ENCODE results near the gene EDARADD.

EDARADD gene

DNA sequence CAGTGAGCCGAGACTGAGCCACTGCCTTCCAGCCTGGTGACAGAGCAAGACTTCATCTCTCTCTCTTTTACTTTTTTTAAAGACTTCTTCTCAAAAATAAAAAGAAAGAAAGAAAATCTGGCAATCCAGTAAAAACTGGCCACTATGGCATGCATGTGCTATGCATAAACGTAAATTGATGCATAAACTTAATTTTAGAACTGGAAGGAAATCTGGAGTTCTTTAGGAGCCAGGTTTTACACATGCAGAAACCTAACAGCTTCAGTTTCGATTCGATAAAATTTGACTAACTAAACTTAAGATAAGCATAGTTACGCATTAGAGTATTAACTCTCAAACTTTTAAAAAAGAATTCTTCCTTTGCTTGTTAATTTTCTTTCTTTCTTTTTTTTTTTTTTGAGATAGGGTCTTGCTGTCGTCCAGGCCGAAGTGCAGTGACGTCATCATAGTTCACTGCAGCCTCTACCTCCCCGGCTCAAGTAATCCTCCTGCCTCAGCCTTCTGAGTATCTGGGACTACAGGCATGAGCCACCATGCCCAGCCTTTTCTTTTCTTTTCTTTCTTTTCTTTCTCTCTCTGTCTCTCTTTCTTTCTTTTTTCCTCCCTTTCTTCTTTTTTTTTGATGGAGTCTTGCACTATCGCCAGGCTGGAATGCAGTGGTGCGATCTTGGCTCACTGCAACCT lies 117.8 kb downstream of the EDARADD start:
- TF ChIP-seq, protein P1, sequence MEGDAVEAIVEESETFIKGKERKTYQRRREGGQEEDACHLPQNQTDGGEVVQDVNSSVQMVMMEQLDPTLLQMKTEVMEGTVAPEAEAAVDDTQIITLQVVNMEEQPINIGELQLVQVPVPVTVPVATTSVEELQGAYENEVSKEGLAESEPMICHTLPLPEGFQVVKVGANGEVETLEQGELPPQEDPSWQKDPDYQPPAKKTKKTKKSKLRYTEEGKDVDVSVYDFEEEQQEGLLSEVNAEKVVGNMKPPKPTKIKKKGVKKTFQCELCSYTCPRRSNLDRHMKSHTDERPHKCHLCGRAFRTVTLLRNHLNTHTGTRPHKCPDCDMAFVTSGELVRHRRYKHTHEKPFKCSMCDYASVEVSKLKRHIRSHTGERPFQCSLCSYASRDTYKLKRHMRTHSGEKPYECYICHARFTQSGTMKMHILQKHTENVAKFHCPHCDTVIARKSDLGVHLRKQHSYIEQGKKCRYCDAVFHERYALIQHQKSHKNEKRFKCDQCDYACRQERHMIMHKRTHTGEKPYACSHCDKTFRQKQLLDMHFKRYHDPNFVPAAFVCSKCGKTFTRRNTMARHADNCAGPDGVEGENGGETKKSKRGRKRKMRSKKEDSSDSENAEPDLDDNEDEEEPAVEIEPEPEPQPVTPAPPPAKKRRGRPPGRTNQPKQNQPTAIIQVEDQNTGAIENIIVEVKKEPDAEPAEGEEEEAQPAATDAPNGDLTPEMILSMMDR (conservative IDR thresholded peaks at IDR 0.05) = no peak
- TF ChIP-seq ZFX (IDR thresholded peaks at IDR 0.05) = no peak
- peak overlapping the region; percentile 2; the same call in 1 of the 2 replicates for H3K27ac ChIP-seq

DNA sequence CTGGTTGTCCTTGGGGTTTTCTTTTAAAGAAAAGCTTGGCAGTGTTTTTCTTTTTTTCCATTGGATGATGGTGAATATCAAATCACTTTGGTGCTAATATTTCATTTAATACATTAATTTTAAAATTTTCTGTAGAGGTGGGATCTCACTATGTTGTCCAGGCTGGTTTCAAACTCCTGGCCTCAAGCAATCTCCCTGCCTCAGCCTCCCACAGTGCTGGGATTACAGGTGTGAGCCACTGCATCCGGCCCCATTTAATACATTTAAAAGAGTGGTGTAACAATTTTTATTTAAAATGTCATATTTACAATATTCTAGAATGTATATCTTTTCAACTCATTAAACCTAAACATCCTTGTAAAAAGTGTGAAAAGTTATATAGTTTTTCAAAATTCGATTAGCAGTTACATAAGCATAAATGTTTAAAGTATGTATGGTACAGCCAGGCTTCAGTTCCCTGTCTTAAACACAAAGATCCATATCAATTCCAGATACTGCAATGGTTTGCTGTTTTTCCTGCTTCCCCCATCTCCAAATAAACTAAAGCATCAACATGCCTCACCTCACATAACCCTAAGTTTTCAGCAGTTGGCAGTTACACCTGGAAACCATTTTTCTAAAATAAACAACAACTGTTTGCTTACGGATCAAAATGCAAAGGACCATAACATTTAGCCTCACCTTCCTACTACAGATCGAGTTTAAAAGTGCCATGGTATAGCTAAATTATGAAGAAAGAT lies 120.8 kb downstream of the EDARADD start:
- H3K27ac ChIP-seq = peak overlapping the region; percentile 92; the same call in 1 of the 2 replicates
- TF ChIP-seq, protein P1 (conservative IDR thresholded peaks at IDR 0.05) = no peak
- no peak for TF ChIP-seq ZFX (IDR thresholded peaks at IDR 0.05)

DNA sequence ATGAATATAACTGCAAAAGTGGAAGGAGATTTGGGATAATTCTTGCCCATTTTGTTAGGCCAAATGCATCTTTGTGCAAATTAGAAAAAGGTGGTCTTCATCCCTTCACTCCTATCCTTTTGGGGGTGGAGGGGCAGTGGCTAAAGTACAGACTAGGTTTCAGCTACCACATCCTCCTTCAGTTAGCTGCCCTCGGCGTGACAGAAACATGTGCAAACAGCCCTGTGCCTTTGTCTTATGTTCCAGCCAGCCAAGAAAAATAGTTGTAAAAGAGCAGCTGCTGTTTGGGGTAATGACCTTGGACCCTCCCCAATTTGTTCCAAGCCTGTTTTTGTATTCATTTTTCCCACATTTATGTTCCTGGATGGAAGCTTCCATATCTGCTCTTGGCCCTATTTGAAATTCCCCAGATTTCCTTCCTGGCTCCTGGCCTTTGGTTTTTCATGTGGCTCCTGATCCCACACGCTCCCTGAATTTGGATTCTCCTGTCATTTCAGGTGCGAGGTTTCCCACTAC lies 121.4 kb downstream of the EDARADD start:
- TF ChIP-seq ZFX (IDR thresholded peaks at IDR 0.05) = no peak
- TF ChIP-seq, protein P1 (conservative IDR thresholded peaks at IDR 0.05) = no peak

DNA sequence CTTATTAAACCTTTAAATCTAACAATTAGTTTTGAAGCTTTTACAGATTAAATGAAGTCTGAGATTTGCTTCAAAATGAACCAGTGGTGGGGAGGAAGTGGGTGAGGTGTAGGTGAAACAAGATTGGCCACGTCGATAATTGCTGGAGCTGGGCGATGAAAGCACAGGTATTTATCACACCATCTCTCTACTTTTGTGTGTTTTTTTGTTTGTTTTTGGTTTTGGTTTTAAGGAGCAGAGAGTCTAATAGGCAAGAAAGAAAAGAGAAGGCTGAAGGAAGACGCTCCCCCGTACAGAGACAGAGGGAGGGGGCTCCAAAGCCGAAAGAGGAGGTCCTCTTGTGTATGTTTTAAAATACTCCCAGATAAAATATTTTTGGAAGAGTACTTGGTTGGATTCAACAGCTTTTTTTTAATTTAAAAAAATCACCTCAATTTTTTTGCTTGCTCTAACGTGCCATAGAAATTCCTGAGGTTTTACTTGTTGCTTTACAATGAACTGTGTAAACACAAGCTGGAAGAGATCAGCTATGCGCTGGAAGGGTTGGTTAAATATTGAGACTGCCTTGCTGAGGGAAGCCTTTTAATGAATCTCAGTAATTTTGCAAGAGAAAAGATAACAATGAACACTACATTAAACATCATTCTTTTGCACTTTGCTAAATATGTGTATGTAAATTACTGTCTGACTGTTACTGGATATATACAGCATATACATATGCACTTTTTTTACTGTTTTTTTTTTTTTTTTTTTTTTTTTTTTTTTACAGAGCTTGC lies 123.0 kb downstream of the EDARADD start:
- TF ChIP-seq, protein P1 (conservative IDR thresholded peaks at IDR 0.05) = no peak
- no peak for TF ChIP-seq ZFX (IDR thresholded peaks at IDR 0.05)
- peak overlapping the region; percentile 92 for H3K27ac ChIP-seq

More for the DNA sequence above, 121.4 kb downstream of the EDARADD start:
- peak overlapping the region; percentile 92 for H3K27ac ChIP-seq

DNA sequence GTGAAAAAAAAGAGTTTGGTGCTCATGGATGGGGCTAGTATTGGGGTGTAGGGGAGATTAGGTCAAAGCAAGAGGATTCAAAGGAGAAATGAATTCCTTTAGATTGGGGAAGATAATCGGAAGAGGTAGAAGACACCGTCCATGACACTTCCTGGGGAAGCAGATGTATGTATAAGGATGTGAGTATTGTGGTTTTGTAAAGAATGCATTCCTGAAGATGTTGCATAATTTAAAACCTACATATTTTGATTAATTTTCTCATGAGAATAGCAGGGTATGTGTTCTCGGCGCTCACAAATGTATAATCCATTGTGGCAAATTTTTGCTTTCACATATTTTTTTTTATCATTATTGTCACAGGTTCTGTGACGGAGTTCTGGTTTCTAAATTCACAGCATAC lies 124.2 kb downstream of the EDARADD start:
- no peak for TF ChIP-seq ZFX (IDR thresholded peaks at IDR 0.05)
- TF ChIP-seq, protein P1 (conservative IDR thresholded peaks at IDR 0.05) = no peak
- no peak overlapping the region for H3K27ac ChIP-seq

DNA sequence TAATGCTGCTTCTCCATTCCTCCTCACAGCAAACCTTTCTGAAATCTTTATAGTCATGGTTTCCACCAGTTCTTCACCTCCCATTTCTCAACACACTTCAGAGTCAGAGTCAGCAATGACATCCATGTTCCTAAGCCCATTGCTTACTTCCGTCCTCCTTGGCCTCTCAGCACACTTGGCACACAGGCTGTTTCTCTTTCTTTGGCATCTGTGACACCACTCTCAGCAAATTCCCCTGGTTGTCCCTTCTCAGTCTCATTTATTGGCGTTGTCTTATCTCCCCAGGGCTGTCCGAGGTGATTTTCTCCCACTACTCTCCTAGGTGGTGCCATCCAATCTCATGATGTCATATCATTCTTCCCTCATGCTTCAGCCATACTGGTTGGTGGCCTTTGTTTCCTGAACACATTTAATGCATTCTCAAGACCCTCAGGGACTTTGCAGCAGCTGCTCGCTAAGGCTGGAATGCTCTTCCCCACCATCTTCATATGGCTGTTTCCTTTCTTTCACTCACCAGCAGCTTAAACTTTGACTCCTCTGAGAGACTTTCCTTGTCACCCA lies 126.4 kb downstream of the EDARADD start:
- H3K27ac ChIP-seq = no peak overlapping the region
- no peak for TF ChIP-seq ZFX (IDR thresholded peaks at IDR 0.05)

DNA sequence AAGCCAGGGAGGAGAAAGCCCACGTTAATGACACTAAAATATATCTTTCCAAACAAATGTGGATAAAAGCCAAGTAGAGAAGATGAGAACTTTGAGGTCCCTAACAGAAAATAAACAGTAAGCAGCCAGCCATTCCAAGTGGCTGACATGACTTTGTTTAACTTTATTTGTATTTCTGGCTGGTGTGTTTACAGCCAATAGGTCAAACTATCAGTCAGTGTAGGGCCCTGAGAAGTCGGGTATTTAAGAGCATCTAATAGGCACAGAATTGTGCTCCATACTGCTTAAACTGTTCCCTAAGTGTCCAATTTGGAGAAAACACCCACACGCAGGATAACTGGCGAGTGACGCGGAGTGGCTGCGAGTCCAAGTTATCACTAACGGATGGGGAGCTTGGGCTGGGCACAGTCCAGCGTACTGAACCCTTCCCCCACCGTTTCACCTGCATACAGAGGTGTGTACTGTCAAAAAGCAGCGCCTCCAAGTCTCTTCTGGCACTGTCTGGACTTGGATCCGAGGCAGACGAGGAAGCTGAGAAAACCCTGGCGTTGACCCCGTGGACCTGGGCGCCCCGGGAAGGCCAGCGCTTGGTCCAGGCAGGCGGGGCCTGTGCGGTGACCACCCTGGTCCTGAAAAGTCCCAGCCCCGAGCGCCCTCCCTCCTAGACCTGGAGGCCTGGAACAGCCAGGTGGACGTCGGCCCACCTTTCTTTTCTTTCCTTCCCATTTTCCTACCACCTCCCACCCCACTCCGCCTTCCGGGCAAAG lies 129.0 kb downstream of the EDARADD start:
- peak overlapping the region; percentile 95 for H3K27ac ChIP-seq

More for the DNA sequence above, 129.0 kb downstream of the EDARADD start:
- no peak for TF ChIP-seq ZFX (IDR thresholded peaks at IDR 0.05)
- TF ChIP-seq, protein P1 (conservative IDR thresholded peaks at IDR 0.05) = no peak
